Liver (tissue), 9 donors: ENCODE measurements around the gene SERTAD1. TPM values are rescaled to one million over a fixed set of nuclear protein-coding genes. Genes with fewer than 3 reads are reported as not detected.

ENCODE experiments used
- DNase-seq: peaks from one replicate; pipeline ENCODE4 v3.0.0-alpha.2; 2017; ENCODE audit warnings: low spot score
- H3K27ac ChIP-seq, 2 donors: one replicate each; pipeline ENCODE4 v1.7.0; 2013; ENCODE audit warnings: inconsistent platforms in 2 of 2, low read length in 2 of 2, control low read depth in 1 of 2, low read depth in 1 of 2, mild to moderate bottlenecking in 1 of 2
- H3K27me3 ChIP-seq, 4 donors: one replicate each; pipeline versions ENCODE4 v1.6.1 to v1.7.0; 2013; ENCODE audit warnings: low read length in 3 of 4, inconsistent platforms in 1 of 4, mild to moderate bottlenecking in 1 of 4, moderate library complexity in 1 of 4; ENCODE audit not compliant: control insufficient read depth in 4 of 4, insufficient read depth in 4 of 4
- H3K36me3 ChIP-seq, 4 donors: one replicate each; pipeline versions ENCODE4 v1.6.1 to v1.7.0; 2013; ENCODE audit warnings: low read length in 3 of 4, mild to moderate bottlenecking in 3 of 4, low read depth in 1 of 4, moderate library complexity in 1 of 4; ENCODE audit not compliant: control insufficient read depth in 4 of 4, insufficient read depth in 3 of 4
- H3K4me1 ChIP-seq, 4 donors: one replicate each; pipeline versions ENCODE4 v1.6.1 to v1.7.0; 2013; ENCODE audit warnings: low read length in 3 of 4, mild to moderate bottlenecking in 3 of 4, moderate library complexity in 1 of 4; ENCODE audit not compliant: control insufficient read depth in 4 of 4, insufficient read depth in 4 of 4
- H3K4me3 ChIP-seq, 3 donors: one replicate each; pipeline versions ENCODE4 v1.6.1 to v1.7.0; 2013; ENCODE audit warnings: low read length in 3 of 3, control low read depth in 1 of 3, low read depth in 1 of 3, mild to moderate bottlenecking in 1 of 3
- H3K9ac ChIP-seq, 2 donors: one replicate each; pipeline ENCODE4 v1.7.0; 2013; ENCODE audit warnings: low read length in 2 of 2, mild to moderate bottlenecking in 2 of 2, moderate library complexity in 2 of 2, control low read depth in 1 of 2, low read depth in 1 of 2
- H3K9me3 ChIP-seq, 4 donors: one replicate each; pipeline versions ENCODE4 v1.6.1 to v1.7.0; 2013; ENCODE audit warnings: low read length in 3 of 4; ENCODE audit not compliant: control insufficient read depth in 4 of 4
- ATF3 ChIP-seq: IDR thresholded peaks from 2 replicates; pipeline ENCODE4 v1.6.1; 2016; ENCODE audit warnings: antibody characterized with exemption
- FOXA1 ChIP-seq: IDR thresholded peaks from 2 replicates; pipeline ENCODE4 v1.6.1; 2016; ENCODE audit warnings: antibody characterized with exemption
- FOXA2 ChIP-seq: IDR thresholded peaks from 2 replicates; pipeline ENCODE4 v1.6.1; 2016; ENCODE audit warnings: antibody characterized with exemption
- HNF4A ChIP-seq, 2 donors: conservative IDR thresholded peaks; 2 replicates each; pipeline ENCODE4 v1.6.1; 2016; ENCODE audit warnings: antibody characterized with exemption in 2 of 2, mild to moderate bottlenecking in 2 of 2
- HNF4G ChIP-seq: IDR thresholded peaks from 2 replicates; pipeline ENCODE4 v1.6.1; 2016; ENCODE audit warnings: antibody characterized with exemption
- NR2F2 ChIP-seq: IDR thresholded peaks from 2 replicates; pipeline ENCODE4 v1.6.1; 2016; ENCODE audit warnings: antibody characterized with exemption
- REST ChIP-seq: IDR thresholded peaks from 2 replicates; pipeline ENCODE4 v1.6.1; 2016; ENCODE audit warnings: antibody characterized with exemption, mild to moderate bottlenecking
- RXRA ChIP-seq, 2 donors: IDR thresholded peaks; 2 replicates each; pipeline ENCODE4 v1.6.1; 2017 to 2018; ENCODE audit warnings: antibody characterized with exemption in 2 of 2, mild to moderate bottlenecking in 1 of 2
- SP1 ChIP-seq: IDR thresholded peaks from 2 replicates; pipeline ENCODE4 v1.6.1; 2018; ENCODE audit warnings: antibody characterized with exemption, mild to moderate bottlenecking
- TAF1 ChIP-seq: conservative IDR thresholded peaks from 2 replicates; pipeline ENCODE4 v1.6.1; 2016; ENCODE audit warnings: antibody characterized with exemption, mild to moderate bottlenecking
- YY1 ChIP-seq: IDR thresholded peaks from 2 replicates; pipeline ENCODE4 v1.6.1; 2016; ENCODE audit warnings: antibody characterized with exemption, mild to moderate bottlenecking
- WGBS: extraction: QIAGEN DNeasy Blood & Tissue Kit; methylation state at CpG from one replicate; pipeline ENCODE4 v1.1.7; 2013; 5-methylcytosine and 5-hydroxymethylcytosine counted together
- polyA plus RNA-seq, 2 donors: library from polyadenylated mRNA; stranded (reverse) in 1 of 2; unstranded in 1 of 2; fragments of 200-250 nt in 1 of 2; fragments of >200 nt in 1 of 2; fragmentation: Nextera tagmentation in 1 of 2; extraction: Ambion mirVana in 1 of 2; gene quantifications; one replicate each; pipeline versions ENCODE4 v1.2.1 to v1.2.3, GENCODE V29; 2013 to 2015
- total RNA-seq, 2 donors: library from RNA; depleted of rRNA; stranded (reverse); fragments of >200 nt; gene quantifications; one replicate each; pipeline ENCODE4 v1.2.3, GENCODE V29; 2014
- TF ChIP-seq, protein P1 (sequence below): IDR thresholded peaks from 2 replicates; pipeline ENCODE4 v1.6.1; 2016; ENCODE audit warnings: antibody characterized with exemption
- donor health status: healthy.
- donor health status: healthy.
- donor health status: healthy.
- donor health status: healthy.
- donor health status: healthy.

The SERTAD1 gene
- total and polyA plus RNA-seq, 4 donors = 3.6 to 6.8 (median 4.9) TPM

DNA sequence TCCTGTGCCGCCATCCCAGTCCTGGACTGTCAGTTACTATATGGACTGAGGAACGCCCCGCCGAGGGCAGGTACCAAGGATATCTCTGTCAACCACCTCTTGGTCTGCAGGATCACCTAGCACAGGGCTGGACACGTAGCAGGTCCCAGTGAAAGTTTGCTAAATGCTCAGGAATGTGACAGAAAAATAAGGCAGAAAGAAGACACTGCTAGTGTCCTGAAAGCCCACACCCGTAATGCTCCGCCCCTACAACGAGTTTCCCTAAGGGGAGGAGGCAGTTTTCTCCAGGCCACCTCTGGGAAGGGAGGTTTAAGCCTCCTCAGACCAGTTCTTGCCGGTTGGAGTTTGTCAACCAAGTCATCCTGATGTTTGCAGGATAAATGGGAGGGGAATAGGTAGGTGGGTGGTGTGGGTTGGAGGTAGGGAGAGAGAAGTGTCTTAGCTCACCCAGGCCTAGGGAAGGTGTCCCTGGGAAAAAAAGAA, 20.0 kb upstream of the SERTAD1 start:
- WGBS = 72% methylated on average over 9 of the region's 9 CpGs
- Histone ChIP-seq H3K27ac (peak overlapping the region in 1 of 2 donors; percentile 27), H3K9me3 (no peaks in the 10 kb centered on the region), H3K4me1 (peaks cover 0 to 19% (median 13%) of the 10 kb centered on the region in 4 donors), H3K27me3 (no peaks in the 10 kb centered on the region), H3K9ac (no peak overlapping the region), H3K4me3 (no peak overlapping the region), H3K36me3 (peaks cover 10 to 30% (median 18%) of the 10 kb centered on the region in 4 donors)
- DNase-seq = no peak
- no peak for TF ChIP-seq TAF1
- no peak for TF ChIP-seq HNF4A (conservative IDR thresholded peaks at IDR 0.05)
- no peak for TF ChIP-seq NR2F2
- TF ChIP-seq, protein P1, sequence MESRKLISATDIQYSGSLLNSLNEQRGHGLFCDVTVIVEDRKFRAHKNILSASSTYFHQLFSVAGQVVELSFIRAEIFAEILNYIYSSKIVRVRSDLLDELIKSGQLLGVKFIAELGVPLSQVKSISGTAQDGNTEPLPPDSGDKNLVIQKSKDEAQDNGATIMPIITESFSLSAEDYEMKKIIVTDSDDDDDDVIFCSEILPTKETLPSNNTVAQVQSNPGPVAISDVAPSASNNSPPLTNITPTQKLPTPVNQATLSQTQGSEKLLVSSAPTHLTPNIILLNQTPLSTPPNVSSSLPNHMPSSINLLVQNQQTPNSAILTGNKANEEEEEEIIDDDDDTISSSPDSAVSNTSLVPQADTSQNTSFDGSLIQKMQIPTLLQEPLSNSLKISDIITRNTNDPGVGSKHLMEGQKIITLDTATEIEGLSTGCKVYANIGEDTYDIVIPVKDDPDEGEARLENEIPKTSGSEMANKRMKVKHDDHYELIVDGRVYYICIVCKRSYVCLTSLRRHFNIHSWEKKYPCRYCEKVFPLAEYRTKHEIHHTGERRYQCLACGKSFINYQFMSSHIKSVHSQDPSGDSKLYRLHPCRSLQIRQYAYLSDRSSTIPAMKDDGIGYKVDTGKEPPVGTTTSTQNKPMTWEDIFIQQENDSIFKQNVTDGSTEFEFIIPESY = no peak
- TF ChIP-seq YY1 = no peak
- no peak for TF ChIP-seq SP1
- TF ChIP-seq FOXA2 = no peak
- TF ChIP-seq RXRA (IDR thresholded peaks at IDR 0.05) = no peak
- TF ChIP-seq REST = no peak
- TF ChIP-seq HNF4G = no peak
- no peak for TF ChIP-seq FOXA1

- H3K27me3 ChIP-seq = no peaks in the 10 kb centered on the region
- H3K4me3 ChIP-seq = peak overlapping the region; percentile 82 to 89 (median 85)
- peaks cover 9 to 31% (median 23%) of the 10 kb centered on the region in 4 donors for H3K36me3 ChIP-seq
- DNase-seq = no peak
- H3K4me1 ChIP-seq = peaks cover 0 to 19% (median 13%) of the 10 kb centered on the region in 4 donors
- TF ChIP-seq FOXA2 (no peak), RXRA (IDR thresholded peaks at IDR 0.05) (no peak), ATF3 (no peak), YY1 (no peak), SP1 (no peak), HNF4A (conservative IDR thresholded peaks at IDR 0.05) (no peak)
- TF ChIP-seq, protein P1 = no peak
- H3K9ac ChIP-seq = no peak overlapping the region
- peak overlapping the region; percentile 92 to 93 for H3K27ac ChIP-seq
- 18% methylated on average over 18 of the region's 18 CpGs for WGBS
- no peaks in the 10 kb centered on the region for H3K9me3 ChIP-seq
These were observed 19.1 kb upstream of the SERTAD1 start for GRCh38 chr19:40444825-40445312.
